GM21367 (cell line): Measurements from ENCODE around the gene PMFBP1.
A peak's percentile ranks its signal among the peaks of the same experiment; 100 is the strongest.
"Not testable (repeated sequence)": the region's sequence is repeated elsewhere in the genome, so short reads cannot be mapped to it uniquely, and the experiment has no call there.

Experiments
- ATAC-seq: cut with Tn5 transposase; IDR thresholded peaks from one replicate; pipeline ENCODE4 v1.9.1; 2021; ENCODE audit not compliant: unreplicated experiment

PMFBP1 gene

GRCh38 chr16:72107371-72107770 lies 64.6 kb downstream of the PMFBP1 start:
- no peak for ATAC-seq

GRCh38 chr16:72105978-72106377 lies 66.0 kb downstream of the PMFBP1 start:
- no peak for ATAC-seq

DNA sequence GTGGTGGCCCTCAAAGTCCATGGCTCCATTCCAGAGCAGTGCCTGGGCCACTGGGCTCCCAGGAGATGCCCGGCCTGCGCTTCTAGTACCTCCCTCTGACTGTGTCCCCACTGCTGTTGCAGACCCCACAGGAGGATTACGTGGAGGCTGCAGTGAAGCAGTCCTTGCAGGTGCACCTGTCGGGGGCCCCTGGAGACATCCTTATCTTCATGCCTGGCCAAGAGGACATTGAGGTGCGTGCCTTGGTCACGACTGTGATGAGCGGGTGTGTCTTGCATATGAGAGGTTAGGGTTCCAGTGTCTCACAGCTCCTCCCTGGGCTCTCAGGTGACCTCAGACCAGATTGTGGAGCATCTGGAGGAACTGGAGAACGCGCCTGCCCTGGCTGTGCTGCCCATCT lies 67.0 kb downstream of the PMFBP1 start:
- ATAC-seq, result no peak

GRCh38 chr16:72101195-72101594 lies 70.8 kb downstream of the PMFBP1 start:
- no peak for ATAC-seq

DNA sequence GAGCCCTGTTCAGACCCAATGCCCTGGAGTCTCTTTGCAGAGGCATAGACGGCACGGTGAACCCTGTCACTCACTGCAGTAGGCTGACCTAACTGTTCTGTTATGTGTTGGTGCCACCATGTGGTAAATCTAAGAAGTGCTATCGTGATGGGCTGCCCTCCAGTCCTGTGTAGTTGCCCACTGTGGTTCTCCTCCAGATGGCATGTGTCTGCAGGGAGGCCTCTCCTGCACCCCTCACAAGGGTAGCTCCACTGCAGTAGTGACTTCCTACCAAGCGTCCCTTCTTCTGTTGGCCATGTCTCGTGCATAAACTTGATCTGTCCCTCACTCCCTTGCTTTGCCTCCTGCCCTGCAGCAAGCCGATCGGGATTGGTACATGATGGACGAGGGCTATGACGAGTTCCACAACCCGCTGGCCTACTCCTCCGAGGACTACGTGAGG lies 72.6 kb downstream of the PMFBP1 start:
- ATAC-seq, result peak; percentile 79

GRCh38 chr16:72098936-72099335 lies 73.0 kb downstream of the PMFBP1 start:
- ATAC-seq, result no peak

DNA sequence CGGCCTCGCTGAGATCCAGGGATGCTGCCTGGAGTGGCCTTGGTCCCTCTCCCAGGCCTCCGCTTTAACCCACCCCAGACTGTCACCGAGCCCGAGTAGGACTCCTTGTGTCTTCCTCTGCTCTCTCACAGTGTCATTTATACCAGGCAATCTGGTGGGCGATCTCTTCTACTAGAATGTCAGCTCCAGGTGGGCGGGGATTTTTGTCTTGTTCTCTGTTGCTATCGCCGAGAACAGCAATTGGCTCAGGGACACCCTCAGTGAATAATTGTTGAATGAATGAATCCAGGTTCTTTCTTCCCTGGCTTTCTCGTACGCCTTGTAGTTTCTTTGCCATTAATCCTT lies 77.7 kb downstream of the PMFBP1 start:
- no peak for ATAC-seq

DNA sequence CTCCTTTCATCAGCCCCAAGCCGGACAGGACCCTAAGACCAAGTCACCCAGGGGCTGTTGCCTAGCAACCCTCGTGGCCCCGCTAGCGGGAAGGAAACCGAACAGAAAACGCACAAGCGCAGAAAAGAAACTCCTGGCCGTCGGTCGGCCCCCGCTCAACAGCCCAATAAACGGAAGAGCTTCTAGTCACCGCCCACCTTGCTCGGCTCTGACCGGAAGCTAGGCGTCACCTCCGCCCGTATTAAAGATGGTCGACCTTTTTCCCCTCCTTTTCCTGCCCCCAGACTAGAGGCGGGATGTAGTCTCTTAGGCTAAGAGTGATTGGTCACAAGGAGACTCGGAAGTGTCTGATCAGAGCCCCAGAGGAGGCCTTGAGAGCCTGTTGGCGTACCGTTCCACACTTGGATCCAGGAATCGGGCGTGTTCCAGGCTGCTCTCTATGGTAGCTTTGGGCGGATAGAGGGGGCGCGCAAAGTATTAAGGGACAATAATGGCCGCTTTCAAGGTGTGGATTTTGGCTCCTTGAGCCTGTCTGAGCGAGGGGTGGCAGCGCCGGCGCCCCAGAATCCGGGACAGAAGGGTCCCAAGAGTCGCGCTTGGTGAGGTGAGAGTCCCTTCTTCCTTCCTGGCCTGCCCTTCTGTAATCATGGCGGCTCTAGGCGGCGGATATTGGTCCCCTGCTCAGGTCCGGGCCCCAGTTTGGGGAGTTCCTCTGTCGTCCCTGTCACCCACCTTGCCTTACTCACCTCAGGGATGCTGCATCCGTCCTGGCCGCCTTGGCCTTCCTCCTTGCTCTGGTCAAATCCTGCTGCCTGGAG lies 78.3 kb downstream of the PMFBP1 start, which contains the start of the genes DHX38 and TXNL4B:
TSS of gene DHX38 (plus strand) at position 400 of the 818 bp plus-strand sequence. CDS start 2,311 bp downstream, outside the sequence.
TSS of gene TXNL4B (minus strand) at position 173 of the 818 bp plus-strand sequence. CDS start 2,871 bp downstream, outside the sequence.
- peak; percentile 96 for ATAC-seq

DNA sequence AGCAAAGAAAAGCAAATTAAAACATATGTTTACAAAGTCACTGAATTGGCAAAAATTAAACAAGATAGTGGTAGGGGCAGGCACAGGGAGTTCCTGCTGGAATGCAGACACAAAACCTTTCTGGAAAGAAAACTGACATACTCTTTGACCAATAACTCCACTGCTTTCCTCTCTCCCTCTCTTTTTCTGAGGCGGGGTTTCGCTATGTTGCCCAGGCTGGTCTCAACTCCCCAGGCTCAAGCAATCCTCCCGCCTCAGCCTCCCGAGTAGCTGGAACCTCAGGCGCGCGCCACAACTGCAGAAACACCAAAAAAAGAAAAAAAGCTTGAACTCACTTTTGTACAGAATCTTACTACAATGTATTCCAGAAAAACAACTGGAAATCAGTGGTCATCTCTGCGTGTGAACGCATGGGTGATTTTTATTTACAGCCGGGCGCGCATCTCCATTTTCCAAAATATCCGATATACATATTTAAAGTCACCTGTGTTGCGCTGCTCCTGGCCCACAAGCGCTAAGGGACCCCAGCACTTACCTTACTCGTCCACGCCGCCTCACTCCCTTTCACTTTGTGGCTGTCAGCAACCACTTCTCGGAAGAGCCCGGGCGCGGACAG lies 79.0 kb downstream of the PMFBP1 start:
- no peak for ATAC-seq

DNA sequence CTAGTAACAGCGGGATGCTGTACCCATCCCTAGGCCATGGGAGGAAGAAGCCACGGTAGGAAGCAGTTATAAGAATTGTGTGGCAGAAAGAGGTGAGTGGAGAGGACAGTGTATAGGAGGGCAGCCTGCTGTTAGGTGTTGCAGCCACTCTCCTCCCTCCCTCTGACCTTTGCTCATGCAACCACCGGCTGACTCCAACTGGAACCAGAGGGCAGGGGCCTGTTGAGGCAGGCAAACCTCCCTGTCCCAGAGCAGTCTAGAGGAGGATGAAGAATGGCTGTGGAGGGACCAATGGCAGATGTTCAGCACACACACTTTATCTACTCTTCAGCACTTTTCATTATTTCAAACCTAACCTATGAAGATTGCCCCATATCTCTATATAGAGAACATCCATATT lies 80.7 kb downstream of the PMFBP1 start:
- ATAC-seq, result no peak

DNA sequence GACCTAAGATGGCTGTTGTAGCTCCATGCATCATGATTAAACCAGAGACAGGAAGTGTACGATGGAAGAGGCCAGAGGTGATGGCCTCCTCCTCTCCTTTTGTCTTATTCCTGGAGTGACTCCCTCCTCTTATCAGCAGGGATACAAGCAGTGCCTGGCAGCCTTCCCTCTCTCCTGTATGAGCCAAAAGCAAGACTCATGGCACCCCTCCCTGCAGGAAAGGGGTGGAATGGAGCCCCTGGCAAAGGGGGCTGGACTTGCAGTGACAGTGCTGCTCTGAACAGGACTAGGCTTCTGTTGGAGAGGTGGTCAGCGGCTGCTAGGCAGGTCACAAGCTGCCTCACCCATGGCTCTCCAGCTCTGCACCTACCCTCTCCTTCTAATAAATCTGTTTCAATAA lies 87.0 kb downstream of the PMFBP1 start:
- no peak for ATAC-seq

- ATAC-seq, result no peak
Measured at GRCh38 chr16:72084445-72084844, 87.5 kb downstream of the PMFBP1 start.

GRCh38 chr16:72083778-72084404 lies 88.1 kb downstream of the PMFBP1 start:
- no peak for ATAC-seq

DNA sequence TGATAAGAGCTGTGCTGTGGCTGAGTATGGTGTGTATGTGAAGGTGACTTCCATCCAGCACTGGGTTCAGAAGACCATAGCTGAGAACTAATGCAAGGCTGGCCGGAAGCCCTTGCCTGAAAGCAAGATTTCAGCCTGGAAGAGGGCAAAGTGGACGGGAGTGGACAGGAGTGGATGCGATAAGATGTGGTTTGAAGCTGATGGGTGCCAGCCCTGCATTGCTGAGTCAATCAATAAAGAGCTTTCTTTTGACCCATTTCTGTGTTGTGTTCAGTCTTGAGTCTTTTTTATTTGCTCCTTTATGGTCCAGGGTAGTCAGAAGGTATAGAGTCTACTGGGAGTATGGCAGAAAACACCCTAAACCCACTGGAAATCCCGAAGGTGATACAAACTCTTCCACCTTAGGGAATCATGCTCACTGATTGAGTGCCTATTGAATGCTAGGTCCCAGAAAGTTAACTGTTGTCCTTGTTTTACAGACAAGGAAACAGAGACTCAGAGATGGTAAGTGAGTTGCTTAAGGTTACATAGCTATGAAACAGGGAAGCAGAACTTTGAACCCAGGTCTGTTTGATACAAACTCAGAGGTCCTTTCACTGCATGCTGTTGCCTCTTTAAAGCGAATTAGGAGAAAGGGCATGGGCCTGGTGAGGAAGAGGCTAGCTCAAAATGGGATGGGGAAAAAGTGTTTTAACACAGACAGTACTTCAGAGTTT lies 94.8 kb downstream of the PMFBP1 start:
- not testable (repeated sequence) for ATAC-seq

DNA sequence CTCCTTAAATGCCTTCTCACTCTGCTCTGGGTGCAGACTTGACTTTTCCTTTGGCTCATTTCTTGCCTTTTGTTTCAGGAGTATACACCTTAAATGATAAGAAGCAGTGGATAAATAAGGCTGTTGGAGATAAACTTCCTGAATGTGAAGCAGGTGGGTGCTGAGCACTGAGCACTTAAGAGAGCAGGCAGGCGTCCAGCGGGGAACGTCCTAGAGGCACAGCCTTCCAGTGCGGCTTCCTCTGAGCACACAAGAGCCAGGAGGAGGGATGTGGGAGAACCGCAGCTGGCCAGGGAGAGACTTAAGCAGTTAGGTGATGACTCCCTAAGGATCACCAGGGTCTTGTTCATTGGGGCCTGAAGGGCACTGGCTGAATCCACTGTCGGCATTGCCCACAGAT lies 96.9 kb downstream of the PMFBP1 start:
- ATAC-seq, result not testable (repeated sequence)

- ATAC-seq, result no peak
Measured at GRCh38 chr16:72073560-72074230, 98.3 kb downstream of the PMFBP1 start.

- ATAC-seq, result no peak
Measured at GRCh38 chr16:72072514-72073342, 99.2 kb downstream of the PMFBP1 start.
